ENCODE measurements around the gene HOMER1.
"Not testable (repeated sequence)": the region's sequence is repeated elsewhere in the genome, so short reads cannot be mapped to it uniquely, and the experiment has no call there.

The HOMER1 gene

GRCh38 chr5:79413112-79413511, 100.8 kb downstream of the HOMER1 start:
- DNase-seq = no peak

- no peak for DNase-seq
Measured at GRCh38 chr5:79408028-79408427, 105.9 kb downstream of the HOMER1 start.

GRCh38 chr5:79407591-79407990, 106.3 kb downstream of the HOMER1 start:
- no peak for DNase-seq

GRCh38 chr5:79401216-79401615, 112.7 kb downstream of the HOMER1 start:
- no peak for DNase-seq

GRCh38 chr5:79399046-79399445, 114.9 kb downstream of the HOMER1 start:
- no peak for DNase-seq

- no peak for DNase-seq
Measured at GRCh38 chr5:79397080-79397479, 116.9 kb downstream of the HOMER1 start.

GRCh38 chr5:79396265-79396664, 117.7 kb downstream of the HOMER1 start:
- no peak for DNase-seq

- DNase-seq = no peak
Measured at GRCh38 chr5:79395296-79395695, 118.6 kb downstream of the HOMER1 start.

- no peak for DNase-seq
Measured at GRCh38 chr5:79392776-79393175, 121.2 kb downstream of the HOMER1 start.

GRCh38 chr5:79386679-79387078, 127.3 kb downstream of the HOMER1 start:
- DNase-seq = no peak

- not testable (repeated sequence) for DNase-seq
Measured at GRCh38 chr5:79385126-79385525, 128.8 kb downstream of the HOMER1 start.

GRCh38 chr5:79378510-79379186, 135.3 kb downstream of the HOMER1 start:
- no peak for DNase-seq

- DNase-seq = no peak
Measured at GRCh38 chr5:79357398-79357797, 156.5 kb downstream of the HOMER1 start.

GRCh38 chr5:79349881-79350280, 164.1 kb downstream of the HOMER1 start:
- no peak for DNase-seq

GRCh38 chr5:79349047-79349446, 164.9 kb downstream of the HOMER1 start:
- no peak for DNase-seq

- no peak for DNase-seq
Measured at GRCh38 chr5:79346420-79346824, 167.5 kb downstream of the HOMER1 start.

GRCh38 chr5:79333852-79334557, 179.9 kb downstream of the HOMER1 start:
- DNase-seq = no peak

- no peak for DNase-seq
Measured at GRCh38 chr5:79330071-79330470, 183.9 kb downstream of the HOMER1 start.

- DNase-seq = no peak
Measured at GRCh38 chr5:79329453-79329852, 184.5 kb downstream of the HOMER1 start.
